Loucy (cell line): ENCODE data around the gene BHLHE23.

Experiments
- EZH2phosphoT487 ChIP-seq: fragments of 200-600 bp; IDR thresholded peaks from 2 replicates; pipeline ENCODE4 v1.6.1; 2018; ENCODE audit warnings: antibody characterized with exemption, mild to moderate bottlenecking, moderate library complexity, borderline replicate concordance
- TF ChIP-seq, protein P1 (sequence below): fragments of 200-600 bp; sonication (generic); conservative IDR thresholded peaks from 2 replicates; pipeline ENCODE4 v1.5.1; 2014; ENCODE audit warnings: mild to moderate bottlenecking, antibody characterized with exemption, low read length

DNA sequence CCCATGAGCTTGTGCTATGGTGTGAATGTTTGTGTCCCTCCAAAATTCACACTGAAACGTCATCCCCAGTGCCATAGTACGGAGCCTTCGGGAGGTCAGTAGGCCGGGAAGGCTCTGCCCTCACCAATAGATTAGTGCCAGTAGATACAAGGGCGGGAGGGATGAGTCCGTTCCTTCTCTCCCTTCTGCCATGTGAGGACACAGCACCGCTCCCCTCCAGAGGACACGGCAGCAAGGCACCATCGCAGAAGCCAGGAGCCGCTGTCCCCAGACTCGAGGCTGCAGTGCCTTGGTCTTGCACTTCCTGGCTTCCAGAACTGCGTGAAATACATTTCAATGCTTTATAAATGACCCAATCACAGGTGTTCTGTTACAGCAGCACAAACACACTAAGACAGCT is 39.2 kb upstream of the BHLHE23 start:
- TF ChIP-seq, protein P1, sequence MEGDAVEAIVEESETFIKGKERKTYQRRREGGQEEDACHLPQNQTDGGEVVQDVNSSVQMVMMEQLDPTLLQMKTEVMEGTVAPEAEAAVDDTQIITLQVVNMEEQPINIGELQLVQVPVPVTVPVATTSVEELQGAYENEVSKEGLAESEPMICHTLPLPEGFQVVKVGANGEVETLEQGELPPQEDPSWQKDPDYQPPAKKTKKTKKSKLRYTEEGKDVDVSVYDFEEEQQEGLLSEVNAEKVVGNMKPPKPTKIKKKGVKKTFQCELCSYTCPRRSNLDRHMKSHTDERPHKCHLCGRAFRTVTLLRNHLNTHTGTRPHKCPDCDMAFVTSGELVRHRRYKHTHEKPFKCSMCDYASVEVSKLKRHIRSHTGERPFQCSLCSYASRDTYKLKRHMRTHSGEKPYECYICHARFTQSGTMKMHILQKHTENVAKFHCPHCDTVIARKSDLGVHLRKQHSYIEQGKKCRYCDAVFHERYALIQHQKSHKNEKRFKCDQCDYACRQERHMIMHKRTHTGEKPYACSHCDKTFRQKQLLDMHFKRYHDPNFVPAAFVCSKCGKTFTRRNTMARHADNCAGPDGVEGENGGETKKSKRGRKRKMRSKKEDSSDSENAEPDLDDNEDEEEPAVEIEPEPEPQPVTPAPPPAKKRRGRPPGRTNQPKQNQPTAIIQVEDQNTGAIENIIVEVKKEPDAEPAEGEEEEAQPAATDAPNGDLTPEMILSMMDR, result no peak
- no peak for TF ChIP-seq EZH2phosphoT487
